Measurements from ENCODE around the gene CLDN5. TPM values are rescaled to one million over a fixed set of nuclear protein-coding genes. Genes with fewer than 3 reads are reported as not detected.
A peak's percentile ranks its signal among the peaks of the same experiment; 100 is the strongest.

CLDN5 gene
- total RNA-seq, 1 donor from 2014 or later: 151 TPM

- DNase-seq (ENCODE audit: low spot score): no peak
These were observed 18.0 kb downstream of the CLDN5 start for GRCh38 chr22:19506212-19506611.

GRCh38 chr22:19505735-19506126 lies 18.5 kb downstream of the CLDN5 start:
- no peak for DNase-seq (ENCODE audit: low spot score)

- DNase-seq (ENCODE audit: low spot score): peak; percentile 75
These were observed 19.1 kb downstream of the CLDN5 start for GRCh38 chr22:19504900-19505734.

- peak; percentile 76 for DNase-seq (ENCODE audit: low spot score)
These were observed 20.3 kb downstream of the CLDN5 start for GRCh38 chr22:19503869-19504268.

GRCh38 chr22:19503367-19503766 lies 20.8 kb downstream of the CLDN5 start:
- no peak for DNase-seq (ENCODE audit: low spot score)

GRCh38 chr22:19501897-19502447 lies 22.2 kb downstream of the CLDN5 start:
- DNase-seq (ENCODE audit: low spot score): no peak

- DNase-seq (ENCODE audit: low spot score): no peak
These were observed 24.3 kb downstream of the CLDN5 start for GRCh38 chr22:19499880-19500242.

GRCh38 chr22:19499236-19499879 lies 24.9 kb downstream of the CLDN5 start:
- DNase-seq (ENCODE audit: low spot score): peak; percentile 62

GRCh38 chr22:19498866-19499190 lies 25.4 kb downstream of the CLDN5 start:
- DNase-seq (ENCODE audit: low spot score): no peak

GRCh38 chr22:19498154-19498865 lies 25.9 kb downstream of the CLDN5 start:
- DNase-seq (ENCODE audit: low spot score): peak; percentile 67

GRCh38 chr22:19497245-19497644 lies 27.0 kb downstream of the CLDN5 start:
- peak; percentile 74 for DNase-seq (ENCODE audit: low spot score)

- no peak for DNase-seq (ENCODE audit: low spot score)
These were observed 27.9 kb downstream of the CLDN5 start for GRCh38 chr22:19496324-19496630.

- DNase-seq (ENCODE audit: low spot score): no peak
These were observed 28.5 kb downstream of the CLDN5 start for GRCh38 chr22:19495562-19496323.

- no peak for DNase-seq (ENCODE audit: low spot score)
These were observed 29.5 kb downstream of the CLDN5 start for GRCh38 chr22:19494676-19495173.

GRCh38 chr22:19494001-19494560 lies 30.1 kb downstream of the CLDN5 start:
- no peak for DNase-seq (ENCODE audit: low spot score)

- DNase-seq (ENCODE audit: low spot score): peak; percentile 71
These were observed 31.6 kb downstream of the CLDN5 start for GRCh38 chr22:19492504-19493174.

- no peak for DNase-seq (ENCODE audit: low spot score)
These were observed 33.5 kb downstream of the CLDN5 start for GRCh38 chr22:19490628-19491230.

- DNase-seq (ENCODE audit: low spot score): no peak
These were observed 35.0 kb downstream of the CLDN5 start for GRCh38 chr22:19488884-19489843.

- no peak for DNase-seq (ENCODE audit: low spot score)
These were observed 35.9 kb downstream of the CLDN5 start for GRCh38 chr22:19488285-19488684.

Measured in mesenteric fat pad (tissue), 1 donor.